OCI-LY3 (cell line): ENCODE results near the gene CCDC3.

Experiments
- H2AFZ ChIP-seq: fragments of 200-600, 300-600 bp; shearing (Covaris generic); 2 replicates; pipeline ENCODE4 v1.6.0; 2014; ENCODE audit warnings: antibody characterized with exemption, low read depth, low read length
- H3K27ac ChIP-seq: fragments of 200-600, 300-600 bp; sonication (generic); 2 replicates; pipeline ENCODE4 v1.5.1; 2014; ENCODE audit warnings: mild to moderate bottlenecking, low read length, moderate library complexity, mixed read lengths
- H3K27me3 ChIP-seq: fragments of 200-600, 300-600 bp; sonication (generic); 2 replicates; pipeline ENCODE4 v1.6.1; 2014; ENCODE audit warnings: low read depth, low read length, mixed read lengths
- H3K36me3 ChIP-seq: fragments of 200-600, 300-600 bp; sonication (generic); replicated peaks from 2 replicates; pipeline ENCODE3; 2014; ENCODE audit warnings: low read depth, low read length, mixed read lengths
- H3K4me1 ChIP-seq: fragments of 300-600, 200-600 bp; sonication (generic); 2 replicates; pipeline ENCODE4 v1.6.1; 2014; ENCODE audit warnings: low read length, mixed read lengths
- H3K4me2 ChIP-seq: fragments of 200-600, 300-600 bp; sonication (generic); 2 replicates; pipeline ENCODE4 v1.6.1; 2014; ENCODE audit warnings: low read length, mixed read lengths
- H3K4me3 ChIP-seq: fragments of 300-600, 200-600 bp; sonication (generic); 2 replicates; pipeline ENCODE4 v1.5.1; 2014; ENCODE audit warnings: antibody characterized with exemption, mild to moderate bottlenecking, low read length, moderate library complexity
- H3K79me2 ChIP-seq: fragments of 300-600, 200-600 bp; shearing (Covaris generic); 2 replicates; pipeline ENCODE4 v1.6.1; 2014; ENCODE audit warnings: mild to moderate bottlenecking, low read length, mixed read lengths
- H3K9ac ChIP-seq: fragments of 300-600, 200-600 bp; shearing (Covaris generic); 2 replicates; pipeline ENCODE4 v1.6.0; 2014; ENCODE audit warnings: mild to moderate bottlenecking, low read length, moderate library complexity
- H3K9me3 ChIP-seq: fragments of 200-600, 300-600 bp; shearing (Covaris generic); 2 replicates; pipeline ENCODE4 v1.6.1; 2014; ENCODE audit warnings: low read length, mixed read lengths; ENCODE audit not compliant: insufficient read depth
- H4K20me1 ChIP-seq: fragments of 200-600, 300-600 bp; sonication (generic); 2 replicates; pipeline ENCODE4 v1.6.1; 2016; ENCODE audit warnings: low read length, mixed read lengths; ENCODE audit not compliant: insufficient read depth
- CTCF ChIP-seq: fragments of 200-600, 300-600 bp; sonication (generic); IDR thresholded peaks from 2 replicates; pipeline ENCODE4 v1.5.1; 2014; ENCODE audit warnings: antibody characterized with exemption, low read length, low read depth
- EZH2phosphoT487 ChIP-seq: fragments of 200-600 bp; shearing (Covaris generic); IDR thresholded peaks from 2 replicates; pipeline ENCODE4 v1.6.1; 2018; ENCODE audit warnings: antibody characterized with exemption, mixed run types, low read depth

The CCDC3 gene

GRCh38 chr10:12980713-12981306 is 20.7 kb downstream of the CCDC3 start:
- Histone ChIP-seq H2AFZ (no peak overlapping the region), H3K79me2 (no peaks in the 10 kb centered on the region), H3K4me2 (no peak overlapping the region), H3K4me1 (no peaks in the 10 kb centered on the region), H3K9me3 (no peaks in the 10 kb centered on the region), H3K4me3 (no peak overlapping the region), H3K36me3 (no peaks in the 10 kb centered on the region), H3K27me3 (no peaks in the 10 kb centered on the region; the same call in 1 of the 2 replicates), H3K27ac (no peak overlapping the region), H4K20me1 (no peaks in the 10 kb centered on the region), H3K9ac (no peak overlapping the region)
- TF ChIP-seq CTCF (no peak), EZH2phosphoT487 (no peak)

DNA sequence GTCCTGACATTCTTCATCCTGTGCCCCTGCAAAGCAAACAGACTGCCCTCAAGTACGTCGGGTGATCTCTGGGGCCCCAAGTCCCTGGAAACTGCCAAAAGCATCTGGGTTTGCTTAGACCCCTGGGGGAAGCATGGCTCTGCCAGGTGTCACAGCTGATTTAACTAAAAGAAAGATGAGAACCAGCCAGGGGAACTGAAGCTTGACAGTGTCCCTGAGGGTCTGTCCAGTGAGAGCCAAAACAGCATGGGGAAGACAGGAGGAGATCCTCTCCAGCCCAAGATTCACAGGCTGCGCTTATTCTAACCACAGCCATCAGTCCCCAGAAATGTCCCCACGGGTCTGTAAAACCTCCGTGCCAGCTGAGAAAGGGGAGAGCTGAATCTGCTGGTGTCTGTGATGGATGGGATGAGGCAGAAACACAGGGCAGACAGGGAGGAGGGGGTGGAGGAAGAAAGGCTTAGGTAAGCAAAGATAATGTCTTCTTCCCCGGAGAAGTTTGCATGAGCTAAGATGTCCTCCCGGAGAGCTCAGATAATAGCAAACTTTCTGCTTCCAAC is 21.3 kb downstream of the CCDC3 start:
- no peak for TF ChIP-seq CTCF
- TF ChIP-seq EZH2phosphoT487, result no peak
- no peaks in the 10 kb centered on the region for H3K9me3 ChIP-seq
- no peaks in the 10 kb centered on the region for H3K4me1 ChIP-seq
- H3K79me2 ChIP-seq, result no peaks in the 10 kb centered on the region
- H3K36me3 ChIP-seq, result no peaks in the 10 kb centered on the region
- H3K27me3 ChIP-seq, result no peaks in the 10 kb centered on the region; the same call in 1 of the 2 replicates
- no peak overlapping the region for H2AFZ ChIP-seq
- H3K4me3 ChIP-seq, result no peak overlapping the region
- H3K27ac ChIP-seq, result no peak overlapping the region
- no peak overlapping the region for H3K4me2 ChIP-seq
- no peaks in the 10 kb centered on the region for H4K20me1 ChIP-seq
- H3K9ac ChIP-seq, result no peak overlapping the region

DNA sequence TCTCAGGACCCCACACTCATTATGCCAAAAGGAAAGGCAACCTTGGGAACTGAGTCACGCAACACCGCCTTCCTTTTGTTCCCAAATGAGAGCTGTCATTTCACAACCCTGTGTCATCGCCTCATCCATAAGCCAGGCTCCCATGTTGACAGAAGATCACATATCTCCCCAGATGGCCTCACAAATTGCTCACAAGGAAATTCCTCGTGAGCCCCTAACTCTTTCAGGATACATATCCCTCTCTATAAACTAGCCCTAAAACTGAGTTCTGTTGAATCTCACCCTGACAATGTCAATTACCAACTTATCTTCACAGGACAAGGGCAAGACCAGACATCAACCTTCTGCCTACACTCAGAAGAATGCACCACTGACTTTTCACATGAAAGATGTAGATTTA is 22.6 kb downstream of the CCDC3 start:
- H3K9ac ChIP-seq, result no peak overlapping the region
- H3K4me2 ChIP-seq, result no peak overlapping the region
- no peak overlapping the region for H3K4me3 ChIP-seq
- no peak overlapping the region for H2AFZ ChIP-seq
- TF ChIP-seq EZH2phosphoT487, result no peak
- TF ChIP-seq CTCF, result no peak
- H3K79me2 ChIP-seq, result no peaks in the 10 kb centered on the region
- H3K4me1 ChIP-seq, result no peaks in the 10 kb centered on the region
- no peaks in the 10 kb centered on the region for H4K20me1 ChIP-seq
- no peaks in the 10 kb centered on the region for H3K36me3 ChIP-seq
- no peaks in the 10 kb centered on the region; the same call in 1 of the 2 replicates for H3K27me3 ChIP-seq
- H3K9me3 ChIP-seq, result no peaks in the 10 kb centered on the region
- H3K27ac ChIP-seq, result no peak overlapping the region

DNA sequence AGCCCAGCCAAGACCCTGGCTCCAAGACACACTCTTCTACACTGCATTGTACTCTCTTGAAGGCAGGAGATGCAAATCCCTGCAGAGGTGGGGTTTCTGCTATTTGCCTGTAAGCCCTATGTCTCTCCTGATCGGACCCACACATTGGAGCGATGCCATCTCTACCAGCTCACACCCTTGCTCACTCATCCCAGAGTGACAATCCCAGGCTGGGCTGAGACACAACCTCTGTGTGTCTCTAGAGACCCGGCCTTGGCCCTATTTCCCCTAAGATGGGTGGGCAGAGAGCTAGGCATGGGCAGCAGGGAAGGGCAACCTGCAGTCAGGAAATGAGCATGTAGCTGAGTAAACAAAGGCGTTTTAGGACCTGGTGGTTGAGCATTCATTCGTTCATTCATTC is 25.6 kb downstream of the CCDC3 start:
- H3K27ac ChIP-seq, result no peak overlapping the region
- no peak overlapping the region for H3K4me3 ChIP-seq
- no peaks in the 10 kb centered on the region for H3K9me3 ChIP-seq
- H3K9ac ChIP-seq, result no peak overlapping the region
- H4K20me1 ChIP-seq, result no peaks in the 10 kb centered on the region
- no peaks in the 10 kb centered on the region for H3K4me1 ChIP-seq
- TF ChIP-seq EZH2phosphoT487 (no peak), CTCF (no peak)
- no peak overlapping the region for H2AFZ ChIP-seq
- no peaks in the 10 kb centered on the region for H3K79me2 ChIP-seq
- no peaks in the 10 kb centered on the region for H3K36me3 ChIP-seq
- no peaks in the 10 kb centered on the region; the same call in 1 of the 2 replicates for H3K27me3 ChIP-seq
- H3K4me2 ChIP-seq, result no peak overlapping the region
